ENCODE data around the gene TRERF1.

- TF ChIP-seq SP2 (tag by site-specific recombination; IDR thresholded peaks at IDR 0.05) (no peak), CTCF (tag by site-specific recombination; IDR thresholded peaks at IDR 0.05) (no peak), MEIS1 (CRISPR knock-in tag; IDR thresholded peaks at IDR 0.05; ENCODE audit: borderline replicate concordance) (no peak), ZNF76 (tag by site-specific recombination; IDR thresholded peaks at IDR 0.05; ENCODE audit: borderline replicate concordance, low read depth) (no peak), PRDM1 (tag by site-specific recombination; IDR thresholded peaks at IDR 0.05) (no peak), PBX3 (CRISPR knock-in tag; IDR thresholded peaks at IDR 0.05) (no peak), HOXC10 (CRISPR knock-in tag; IDR thresholded peaks at IDR 0.05) (no peak), BCL11A (tag by site-specific recombination; IDR thresholded peaks at IDR 0.05; ENCODE audit: low read depth) (no peak)
Measured at GRCh38 chr6:42401613-42401951, 50.1 kb downstream of the TRERF1 start.
